NCI-H187 treated with DMSO at 0.1 percent for 48 hours (cell line): ENCODE data around the gene REM1.

ENCODE experiments used
- DNase-seq: peaks from one replicate; lab custom pipeline; 2025; lab: John Stamatoyannopoulos, UW

REM1 gene

DNA sequence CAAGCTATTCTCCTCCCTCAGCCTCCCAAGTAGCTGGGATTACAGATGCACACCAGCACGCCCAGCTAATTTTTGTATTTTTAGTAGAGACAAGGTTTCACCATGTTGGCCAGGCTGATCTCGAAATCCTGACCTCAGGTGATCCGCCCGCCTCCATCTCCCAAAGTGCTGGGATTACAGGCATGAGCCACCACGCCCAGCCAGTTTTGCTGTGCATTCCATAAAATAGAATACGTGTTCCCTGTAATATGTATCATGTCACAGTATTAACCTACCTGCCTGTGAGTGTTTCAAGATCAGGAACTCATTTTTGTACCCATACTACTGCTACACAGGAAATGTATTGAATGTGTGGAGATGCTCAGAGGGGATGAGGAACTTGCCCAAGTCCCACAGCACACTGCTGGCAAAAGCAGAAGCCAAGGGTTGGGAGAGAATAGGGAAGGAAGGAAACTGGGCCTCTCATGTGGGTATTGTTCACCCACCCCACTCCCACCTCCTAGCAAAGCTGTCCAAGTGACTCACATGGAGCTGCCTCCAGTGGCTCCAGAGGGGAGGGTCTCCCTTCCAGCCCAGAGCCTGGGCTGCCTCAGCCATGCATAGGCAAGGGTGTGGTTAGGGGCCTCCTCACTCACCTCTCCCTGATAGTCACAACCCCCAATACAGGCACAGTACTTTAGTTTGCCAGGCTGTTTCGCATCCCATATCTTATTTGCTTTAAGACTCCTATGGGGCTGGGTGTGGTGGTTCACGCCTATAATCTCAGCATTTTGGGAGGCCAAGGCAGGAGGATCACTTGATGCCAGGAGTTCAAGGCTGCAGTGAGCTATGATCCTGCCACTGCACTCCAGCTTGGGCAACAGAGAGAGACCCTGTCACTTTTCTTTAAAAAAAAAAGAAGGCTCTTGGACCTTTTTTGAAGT is 48.5 kb downstream of the REM1 start:
- DNase-seq: no peak

DNA sequence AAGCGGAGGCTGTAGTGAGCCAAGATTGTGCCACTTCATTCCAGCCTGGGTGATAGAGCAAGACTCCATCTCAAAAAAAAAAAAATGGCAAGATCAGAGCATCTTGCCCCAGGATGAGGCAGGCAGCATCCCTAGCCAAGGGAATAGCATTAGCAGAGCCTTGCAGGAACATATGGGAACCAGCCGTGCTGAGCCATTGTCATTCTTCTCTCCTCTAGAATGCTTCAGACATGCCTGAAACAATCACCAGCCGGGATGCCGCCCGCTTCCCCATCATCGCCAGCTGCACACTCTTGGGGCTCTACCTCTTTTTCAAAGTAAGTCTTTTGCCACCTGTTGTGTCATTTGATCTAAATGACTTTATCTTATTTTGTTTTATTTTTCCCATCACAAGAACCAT is 52.2 kb downstream of the REM1 start:
- no peak for DNase-seq
